Stimulated activated CD8-positive, alpha-beta memory T cell treated with anti-CD3 and anti-CD28 coated beads, Interleukin-12 subunit alpha, Interleukin-12 subunit beta, amount 100 ng/mL, for 4 hours (primary cell): Measurements from ENCODE around the gene TRABD2B.

Source experiments
- DNase-seq: peaks from one replicate; pipeline ENCODE4 v3.0.0-alpha.2; 2020; ENCODE audit warnings: low read depth

The TRABD2B gene

DNA sequence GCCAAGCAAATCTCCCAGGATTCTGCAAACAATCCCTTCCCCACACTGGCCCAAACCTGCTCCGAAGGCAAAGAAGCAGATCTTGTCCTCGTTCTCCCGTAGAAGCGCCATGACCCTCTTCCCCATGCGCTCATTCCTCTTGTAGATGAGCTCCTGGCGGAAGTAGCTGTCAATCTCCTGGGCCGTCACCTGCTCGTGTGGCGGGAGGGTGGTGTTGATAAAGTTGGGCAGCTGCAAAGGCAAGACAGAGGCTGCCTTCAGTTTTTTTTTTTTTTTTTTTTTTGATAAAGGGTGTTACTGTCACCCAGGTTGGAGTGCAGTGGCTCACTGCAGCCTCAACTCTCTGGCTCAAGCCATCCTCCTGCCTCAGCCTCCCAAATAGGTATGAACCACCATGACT is 202.7 kb downstream of the TRABD2B start:
- no peak for DNase-seq

DNA sequence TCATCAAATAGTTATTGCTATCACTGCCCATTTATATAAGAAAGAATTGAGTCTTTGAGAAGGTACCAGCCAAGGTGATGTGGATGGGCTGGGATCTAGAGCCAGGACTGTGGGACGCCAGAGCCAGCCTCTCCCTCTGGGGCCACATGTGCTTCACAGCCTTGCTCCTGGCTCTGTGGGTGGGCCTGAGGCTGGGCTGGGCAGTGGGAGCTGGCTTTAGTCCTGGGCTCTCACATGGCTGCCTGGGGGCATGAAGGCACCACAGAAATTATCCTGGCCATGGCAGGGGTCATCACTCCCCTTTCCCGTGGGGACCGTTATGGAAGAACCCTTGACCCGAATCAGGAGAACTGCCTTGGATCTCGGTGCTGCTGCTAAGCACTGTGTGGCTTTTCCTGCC is 203.1 kb downstream of the TRABD2B start:
- DNase-seq: no peak

GRCh38 chr1:47793563-47793962 is 203.6 kb downstream of the TRABD2B start:
- DNase-seq: no peak

DNA sequence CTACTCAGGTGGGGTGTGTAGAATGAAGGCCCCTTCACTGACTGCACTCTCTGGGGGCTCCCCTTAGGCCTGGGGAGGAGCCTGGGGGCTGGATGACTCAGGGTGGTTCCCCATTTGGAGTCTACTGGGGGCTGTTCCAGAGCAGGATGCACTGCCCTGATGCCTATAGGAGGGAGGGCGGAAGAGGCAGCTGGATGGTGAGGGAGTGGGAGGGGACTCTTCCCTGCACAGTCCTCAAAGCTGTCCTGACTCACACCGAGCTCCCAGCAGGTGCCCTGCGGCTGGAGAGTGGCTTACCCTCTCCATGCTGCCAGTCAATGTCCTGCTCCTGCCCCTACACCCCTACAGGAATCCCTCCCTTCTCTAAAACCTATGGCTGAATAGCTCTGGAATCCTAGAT is 204.4 kb downstream of the TRABD2B start:
- DNase-seq: no peak

DNA sequence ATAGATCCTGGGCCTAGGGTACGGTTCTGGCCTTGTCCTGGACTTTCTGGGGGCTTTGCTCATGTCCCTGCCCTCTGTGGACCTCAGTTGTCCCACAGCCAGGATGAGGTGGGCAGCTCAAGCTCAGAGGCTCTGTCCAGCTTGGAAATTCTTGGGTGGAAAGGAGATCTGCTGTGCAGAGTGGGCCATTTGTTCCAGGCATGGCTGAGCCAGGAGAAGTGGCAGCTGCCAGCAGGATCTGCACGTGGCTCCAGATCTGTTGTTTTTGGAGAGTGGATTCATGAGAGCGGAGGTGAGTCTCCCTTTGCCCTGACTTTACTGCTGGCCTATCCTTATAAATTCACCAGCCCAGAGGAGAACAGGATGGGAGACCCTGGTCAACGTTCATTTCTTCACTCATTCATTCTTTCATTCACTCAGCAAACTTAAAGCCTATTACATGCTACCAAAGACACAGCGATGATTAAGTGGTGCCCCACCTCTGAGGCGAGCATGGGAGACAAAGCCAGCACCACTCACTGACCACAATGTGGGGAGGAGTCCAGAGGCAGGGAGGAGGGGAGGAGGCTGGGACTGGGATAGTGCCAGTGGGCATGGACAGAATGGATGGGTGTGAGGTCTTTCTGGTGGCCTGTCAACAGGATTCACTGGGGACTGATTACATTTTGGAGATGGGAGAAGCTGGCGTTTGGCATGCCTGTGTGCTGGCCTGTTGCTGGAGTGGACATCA is 205.1 kb downstream of the TRABD2B start:
- no peak for DNase-seq

DNA sequence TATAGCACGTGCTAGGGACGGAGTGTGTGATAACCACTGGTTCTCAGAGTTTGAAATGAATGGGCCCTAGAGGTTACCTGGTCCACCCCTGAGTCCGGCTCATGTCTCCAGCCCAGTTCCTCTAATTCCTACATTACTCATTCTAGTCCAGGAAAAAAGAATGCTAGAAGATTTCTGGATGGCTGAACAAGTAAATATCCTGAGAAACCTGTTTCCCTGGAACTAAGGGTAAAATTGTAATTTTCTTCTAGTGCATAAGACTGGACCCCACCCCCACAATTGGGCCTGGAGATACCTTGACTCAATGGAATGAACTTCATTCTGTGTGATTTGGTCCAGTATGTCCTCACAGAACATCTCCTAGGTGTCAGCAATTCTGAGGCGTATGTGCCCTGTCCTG is 208.4 kb downstream of the TRABD2B start:
- no peak for DNase-seq

DNA sequence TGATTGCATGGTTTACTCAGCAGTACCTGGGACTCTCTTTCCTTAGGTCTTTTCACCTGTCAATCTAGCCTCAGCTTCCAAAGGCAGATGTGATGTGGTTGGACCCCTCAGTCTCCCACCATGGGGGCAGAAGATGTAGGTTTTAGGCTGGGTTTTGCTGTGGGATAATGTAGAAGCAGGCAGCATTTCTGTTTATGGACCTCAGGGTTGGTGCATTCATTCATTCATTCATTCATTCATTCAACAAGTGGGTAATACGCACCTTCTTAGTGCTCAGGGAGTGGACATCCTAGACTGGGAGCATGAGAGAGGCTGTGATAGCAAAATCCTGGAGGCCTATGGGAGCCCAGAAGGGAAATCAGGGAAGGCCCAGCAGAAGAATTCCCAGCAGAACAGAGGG is 209.6 kb downstream of the TRABD2B start:
- DNase-seq: no peak

GRCh38 chr1:47786316-47786715 is 210.9 kb downstream of the TRABD2B start:
- no peak for DNase-seq

DNA sequence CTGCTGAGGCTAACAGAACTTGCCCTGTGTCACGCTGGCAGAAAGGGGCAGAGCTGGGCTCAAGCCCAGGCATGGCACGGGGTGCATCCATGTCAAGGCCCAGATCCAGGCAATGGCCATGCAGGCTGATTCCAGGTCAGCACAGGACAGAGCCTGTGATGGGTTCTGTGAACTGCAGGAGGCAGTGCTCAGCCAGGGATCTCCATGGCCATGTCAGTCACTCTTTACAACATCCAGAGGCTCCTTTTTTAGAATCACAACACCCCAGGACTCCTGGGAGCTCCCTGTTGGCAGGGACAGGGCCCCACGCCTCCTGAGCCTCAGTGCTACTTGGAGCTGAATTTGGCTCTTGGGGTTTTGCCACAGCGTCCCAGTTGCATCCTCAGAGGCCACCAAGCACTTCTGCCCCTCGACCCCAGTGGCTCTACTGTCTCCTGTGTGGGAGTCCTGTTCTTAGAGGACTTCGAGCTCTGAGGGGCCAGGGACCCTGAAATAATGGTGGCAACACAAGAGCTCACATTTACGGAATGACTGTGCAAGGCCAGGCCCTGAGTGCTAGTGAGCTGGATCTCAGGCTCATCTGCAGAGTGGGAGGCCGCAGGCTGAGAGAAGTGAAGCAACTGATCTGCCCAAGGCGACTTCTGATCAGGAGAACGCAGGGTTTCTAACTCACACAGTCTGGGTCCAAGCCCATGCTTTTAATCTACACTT is 211.5 kb downstream of the TRABD2B start:
- DNase-seq: no peak

GRCh38 chr1:47785118-47785517 is 212.1 kb downstream of the TRABD2B start:
- no peak for DNase-seq

DNA sequence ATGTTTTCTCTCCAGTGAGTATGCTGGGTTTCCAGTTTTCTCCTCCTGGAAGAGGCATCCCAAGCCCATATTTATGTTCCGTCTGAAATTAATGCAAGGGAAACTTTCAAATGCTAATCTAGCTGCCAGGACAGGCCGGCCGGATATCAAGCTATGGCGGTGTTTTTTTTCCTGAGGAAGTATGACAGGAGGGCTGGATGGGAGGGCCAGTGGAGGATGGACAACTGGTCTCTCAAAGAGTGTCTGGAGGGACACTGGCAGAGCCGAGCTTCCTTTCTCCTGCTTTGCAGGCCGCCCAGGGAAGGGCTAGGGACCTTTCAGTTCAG is 212.7 kb downstream of the TRABD2B start:
- no peak for DNase-seq

GRCh38 chr1:47783638-47784496 is 213.3 kb downstream of the TRABD2B start:
- DNase-seq: no peak

- DNase-seq: no peak
Observed at GRCh38 chr1:47782414-47783166, 214.6 kb downstream of the TRABD2B start.

- no peak for DNase-seq
Observed at GRCh38 chr1:47781171-47781959, 215.8 kb downstream of the TRABD2B start.

DNA sequence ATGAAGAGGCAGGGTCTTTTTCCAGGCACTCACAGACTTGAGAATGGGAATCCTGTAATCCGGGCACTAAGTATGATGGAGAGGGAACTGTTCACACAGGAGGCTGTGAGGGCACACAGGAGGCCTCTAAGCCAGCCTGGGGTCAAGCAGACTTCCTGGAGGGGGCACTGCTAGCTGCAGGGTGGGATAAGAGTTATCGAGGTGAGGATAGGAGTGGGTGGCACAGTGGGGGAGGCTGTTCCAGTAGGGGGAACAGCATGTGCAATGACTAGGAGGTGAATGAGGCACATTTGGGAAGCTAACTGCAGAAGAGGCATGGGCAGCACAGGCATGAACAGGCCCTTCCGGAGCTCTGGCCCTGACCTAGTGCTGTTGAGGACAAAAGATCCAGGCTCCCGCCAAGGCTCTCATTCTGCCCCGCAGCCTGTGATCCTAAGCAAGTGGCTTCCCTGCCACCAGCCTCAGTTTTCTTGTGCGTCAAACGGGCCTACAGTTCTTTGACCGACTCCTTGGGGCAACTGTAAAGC is 216.7 kb downstream of the TRABD2B start:
- no peak for DNase-seq

DNA sequence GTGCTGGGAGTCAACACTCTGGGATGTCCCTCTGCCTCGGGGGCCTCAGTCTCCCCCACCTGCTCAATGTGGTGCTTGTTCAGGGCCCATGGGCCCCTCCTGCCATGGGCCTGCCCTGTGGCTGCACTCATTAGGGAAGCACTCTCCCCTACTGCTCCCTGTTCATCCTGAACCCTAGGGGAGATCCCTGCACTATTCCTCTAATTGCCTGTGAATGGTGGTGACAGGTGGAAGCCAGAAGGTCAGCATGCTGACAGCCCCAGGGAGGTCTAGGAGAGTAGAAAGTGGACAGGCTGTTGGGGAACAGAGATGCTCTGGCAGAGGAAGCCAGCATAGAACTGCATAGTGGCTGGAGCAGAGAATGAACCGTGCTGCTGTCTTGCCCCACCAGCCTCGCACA is 217.6 kb downstream of the TRABD2B start:
- no peak for DNase-seq

DNA sequence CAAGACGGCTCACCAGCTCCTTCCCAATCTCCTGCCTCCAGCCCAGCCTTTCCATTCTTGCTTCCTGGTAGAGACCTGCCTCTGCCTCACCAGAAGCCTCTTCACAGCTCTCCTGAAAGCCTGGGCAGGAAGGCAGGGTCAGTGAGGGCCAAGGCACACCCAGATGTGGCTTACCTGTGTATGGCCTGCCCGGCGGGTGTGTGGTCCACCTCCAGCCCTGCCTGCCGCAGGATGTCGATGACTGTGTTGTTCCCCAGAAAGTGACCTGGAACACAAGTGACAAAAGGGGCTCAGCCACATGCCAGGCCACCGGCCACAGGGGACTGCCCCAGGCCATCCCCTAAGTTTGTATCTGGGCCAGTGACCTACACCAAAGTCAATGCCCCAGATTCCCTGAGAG is 218.9 kb downstream of the TRABD2B start:
- DNase-seq: no peak

GRCh38 chr1:47777322-47777721 is 219.9 kb downstream of the TRABD2B start:
- DNase-seq: no peak

GRCh38 chr1:47776667-47777131 is 220.5 kb downstream of the TRABD2B start:
- no peak for DNase-seq

- no peak for DNase-seq
Observed at GRCh38 chr1:47774986-47775834, 222.0 kb downstream of the TRABD2B start.
